ENCODE data around the gene SLC30A1.

SLC30A1 gene

DNA sequence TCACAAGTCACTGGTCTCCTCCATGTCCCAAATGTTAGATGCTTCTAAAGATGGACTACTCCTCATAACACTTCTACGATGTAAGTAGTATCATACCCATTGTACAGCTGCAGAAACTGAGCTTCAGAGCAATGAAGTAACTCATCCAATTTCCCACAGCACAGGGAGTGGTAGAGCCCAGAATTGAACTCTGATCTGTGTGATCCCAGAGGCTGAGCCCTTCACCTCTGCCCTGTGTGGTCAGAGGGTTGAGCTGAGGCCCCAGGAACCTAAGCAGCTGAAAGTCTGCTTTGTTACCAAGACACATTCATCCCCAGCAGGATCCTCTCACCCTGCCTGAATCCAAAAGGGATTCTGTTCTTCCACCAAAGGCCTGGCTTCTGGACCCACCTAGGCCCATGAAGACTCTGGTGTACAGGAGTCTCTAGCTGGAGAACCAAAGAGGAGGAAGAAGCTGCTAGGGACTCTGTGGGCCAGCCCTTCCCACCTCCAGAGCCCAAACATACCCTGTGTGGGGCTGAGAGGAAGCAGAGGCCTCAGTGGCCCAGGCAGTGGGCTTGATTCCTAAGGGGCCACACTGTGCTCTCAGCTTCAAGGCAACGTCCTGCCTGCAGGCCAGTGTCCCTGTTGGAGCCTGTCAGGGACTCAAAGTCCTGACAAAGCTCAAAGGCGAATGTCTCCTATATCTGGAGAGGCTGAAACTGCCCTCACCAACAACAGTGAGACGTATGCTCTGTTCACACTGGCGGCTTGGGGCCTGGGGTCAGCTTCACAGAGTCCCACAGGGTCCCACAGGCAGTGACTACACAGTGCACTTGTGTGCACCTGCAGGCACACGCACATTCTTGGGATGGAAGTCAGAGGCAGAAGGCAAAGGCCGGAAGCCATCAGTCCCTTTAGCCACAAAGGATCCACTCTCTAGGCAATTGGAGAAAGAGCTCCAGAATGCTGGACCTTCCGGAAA is 40.4 kb upstream of the SLC30A1 start:
- Histone ChIP-seq H3K4me3 (ENCODE audit: low read depth, low read length) (no peak overlapping the region), H3K36me3 (ENCODE audit: control insufficient read depth in 1 of 2, insufficient read depth in 2 of 2, low read length in 2 of 2) (no peaks in the 10 kb centered on the region), H4K91ac (ENCODE audit: low read depth, low read length) (no peak overlapping the region), H4K12ac (ENCODE audit: low read depth, low read length) (no peak overlapping the region), H2AK5ac (ENCODE audit: low read length) (no peak overlapping the region), H3K4me1 (ENCODE audit: control insufficient read depth in 1 of 2, insufficient read depth in 2 of 2, low read length in 2 of 2) (no peaks in the 10 kb centered on the region), H3K79me2 (ENCODE audit: control insufficient read depth, insufficient read depth, low read length, poor library complexity) (no peaks in the 10 kb centered on the region), H2AFZ (ENCODE audit: insufficient read depth, low read length, poor library complexity) (no peak overlapping the region), H3K27ac (ENCODE audit: low read depth, low read length) (no peak overlapping the region), H3K23ac (ENCODE audit: low read length) (no peak overlapping the region), H2BK120ac (ENCODE audit: insufficient read depth, low read length, poor library complexity) (no peak overlapping the region), H3K79me1 (ENCODE audit: low read length) (no peaks in the 10 kb centered on the region), H3K14ac (ENCODE audit: low read length) (no peak overlapping the region), H3K9me3 (ENCODE audit: insufficient read depth, low read depth, low read length) (peaks cover 2% of the 10 kb centered on the region), H3K18ac (ENCODE audit: low read length) (no peak overlapping the region), H3K4ac (ENCODE audit: low read depth, low read length) (no peak overlapping the region), H2BK5ac (ENCODE audit: low read depth, low read length, poor library complexity) (no peak overlapping the region), H3K9ac (ENCODE audit: low read length) (no peak overlapping the region), H2BK12ac (ENCODE audit: low read length) (no peak overlapping the region), H3K4me2 (ENCODE audit: low read length) (no peak overlapping the region), H3K27me3 (ENCODE audit: insufficient read depth, low read length) (no peaks in the 10 kb centered on the region), H4K8ac (ENCODE audit: low read depth, low read length) (no peak overlapping the region)
- DNase-seq = no peak
- WGBS (ENCODE audit: extremely low coverage, insufficient coverage, insufficient read length) = no CpG with 5 or more reads among the region's 8 CpGs

DNA sequence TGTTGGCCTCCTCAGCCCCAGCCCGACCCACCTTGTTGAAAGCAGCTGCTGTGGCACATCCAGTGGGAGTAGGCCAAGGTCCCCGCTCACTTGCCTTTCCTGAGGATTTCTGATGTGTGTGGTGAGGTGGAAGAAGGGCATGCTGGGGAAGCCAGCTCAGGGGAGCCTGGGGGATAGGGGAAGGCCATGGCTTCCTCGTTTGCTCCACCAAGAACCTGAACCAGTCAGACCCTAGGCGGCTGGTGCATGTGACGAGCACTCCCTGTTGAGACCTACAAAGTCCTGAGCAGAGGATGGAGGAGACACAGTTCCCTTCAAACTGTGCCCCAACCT is 38.0 kb upstream of the SLC30A1 start:
- Histone ChIP-seq H3K79me2 (ENCODE audit: control insufficient read depth, insufficient read depth, low read length, poor library complexity) (no peaks in the 10 kb centered on the region), H3K14ac (ENCODE audit: low read length) (no peak overlapping the region), H3K4me1 (ENCODE audit: control insufficient read depth in 1 of 2, insufficient read depth in 2 of 2, low read length in 2 of 2) (peaks cover 0 to 8% of the 10 kb centered on the region in 2 experiments), H3K9ac (ENCODE audit: low read length) (no peak overlapping the region), H4K91ac (ENCODE audit: low read depth, low read length) (no peak overlapping the region), H4K8ac (ENCODE audit: low read depth, low read length) (no peak overlapping the region), H3K4me3 (ENCODE audit: low read depth, low read length) (no peak overlapping the region), H2AK5ac (ENCODE audit: low read length) (no peak overlapping the region), H2BK12ac (ENCODE audit: low read length) (no peak overlapping the region), H3K4ac (ENCODE audit: low read depth, low read length) (no peak overlapping the region), H3K27ac (ENCODE audit: low read depth, low read length) (no peak overlapping the region), H4K12ac (ENCODE audit: low read depth, low read length) (no peak overlapping the region), H3K4me2 (ENCODE audit: low read length) (no peak overlapping the region), H3K9me3 (ENCODE audit: insufficient read depth, low read depth, low read length) (peaks cover 2% of the 10 kb centered on the region), H3K23ac (ENCODE audit: low read length) (no peak overlapping the region), H3K18ac (ENCODE audit: low read length) (no peak overlapping the region), H3K36me3 (ENCODE audit: control insufficient read depth in 1 of 2, insufficient read depth in 2 of 2, low read length in 2 of 2) (no peaks in the 10 kb centered on the region), H3K27me3 (ENCODE audit: insufficient read depth, low read length) (no peaks in the 10 kb centered on the region), H2AFZ (ENCODE audit: insufficient read depth, low read length, poor library complexity) (no peak overlapping the region), H2BK5ac (ENCODE audit: low read depth, low read length, poor library complexity) (no peak overlapping the region), H2BK120ac (ENCODE audit: insufficient read depth, low read length, poor library complexity) (no peak overlapping the region), H3K79me1 (ENCODE audit: low read length) (no peaks in the 10 kb centered on the region)
- DNase-seq = no peak
- WGBS (ENCODE audit: extremely low coverage, insufficient coverage, insufficient read length) = no CpG with 5 or more reads among the region's 5 CpGs

DNA sequence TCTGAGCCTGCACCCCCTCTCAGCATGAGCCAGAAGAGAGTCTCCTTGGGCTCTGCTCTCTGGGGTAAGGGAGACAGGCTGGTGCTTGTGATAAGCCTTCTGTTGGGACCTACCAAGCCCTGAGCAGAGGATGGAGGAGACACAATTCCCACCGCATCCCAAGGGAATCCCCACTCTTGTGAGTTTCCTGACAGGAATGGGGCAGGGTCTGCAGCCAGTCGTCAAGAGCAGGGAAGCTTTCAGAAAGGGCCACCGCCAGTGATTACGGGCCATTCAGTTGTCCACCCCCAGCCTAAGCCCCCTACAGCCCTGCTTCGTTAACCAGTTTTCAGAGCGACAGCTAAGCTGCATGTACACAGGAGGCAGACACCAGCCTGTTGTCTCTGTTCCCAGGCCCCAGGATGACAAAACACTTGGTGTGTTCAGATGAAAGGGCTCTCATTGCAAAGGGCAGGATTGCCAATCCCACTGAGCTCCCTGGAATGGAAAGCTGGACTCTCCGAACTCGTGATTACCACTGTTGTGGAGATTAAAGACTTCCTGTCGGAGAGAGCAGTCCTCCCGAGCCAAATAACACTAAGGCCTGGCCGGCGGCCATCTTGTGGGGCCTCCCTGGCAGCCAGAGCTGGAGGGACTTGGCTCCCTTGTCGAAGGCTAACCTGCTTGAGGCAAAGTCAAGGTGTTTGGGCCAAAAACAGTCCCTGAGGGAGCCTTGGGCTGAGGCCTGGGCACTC is 37.4 kb upstream of the SLC30A1 start:
- Histone ChIP-seq H3K4me1 (ENCODE audit: control insufficient read depth in 1 of 2, insufficient read depth in 2 of 2, low read length in 2 of 2) (peaks cover 0 to 8% of the 10 kb centered on the region in 2 experiments), H3K18ac (ENCODE audit: low read length) (no peak overlapping the region), H4K12ac (ENCODE audit: low read depth, low read length) (no peak overlapping the region), H2BK5ac (ENCODE audit: low read depth, low read length, poor library complexity) (no peak overlapping the region), H3K4me3 (ENCODE audit: low read depth, low read length) (peak overlapping the region; percentile 46), H3K14ac (ENCODE audit: low read length) (no peak overlapping the region), H4K91ac (ENCODE audit: low read depth, low read length) (no peak overlapping the region), H3K9me3 (ENCODE audit: insufficient read depth, low read depth, low read length) (peaks cover 2% of the 10 kb centered on the region), H3K4me2 (ENCODE audit: low read length) (no peak overlapping the region), H3K36me3 (ENCODE audit: control insufficient read depth in 1 of 2, insufficient read depth in 2 of 2, low read length in 2 of 2) (no peaks in the 10 kb centered on the region), H2AK5ac (ENCODE audit: low read length) (no peak overlapping the region), H3K27ac (ENCODE audit: low read depth, low read length) (no peak overlapping the region), H3K9ac (ENCODE audit: low read length) (no peak overlapping the region), H3K27me3 (ENCODE audit: insufficient read depth, low read length) (no peaks in the 10 kb centered on the region), H2BK12ac (ENCODE audit: low read length) (no peak overlapping the region), H4K8ac (ENCODE audit: low read depth, low read length) (no peak overlapping the region), H3K79me2 (ENCODE audit: control insufficient read depth, insufficient read depth, low read length, poor library complexity) (no peaks in the 10 kb centered on the region), H2BK120ac (ENCODE audit: insufficient read depth, low read length, poor library complexity) (no peak overlapping the region), H3K79me1 (ENCODE audit: low read length) (no peaks in the 10 kb centered on the region), H3K23ac (ENCODE audit: low read length) (no peak overlapping the region), H3K4ac (ENCODE audit: low read depth, low read length) (no peak overlapping the region), H2AFZ (ENCODE audit: insufficient read depth, low read length, poor library complexity) (no peak overlapping the region)
- no peak for DNase-seq
- no CpG with 5 or more reads among the region's 13 CpGs for WGBS (ENCODE audit: extremely low coverage, insufficient coverage, insufficient read length)

DNA sequence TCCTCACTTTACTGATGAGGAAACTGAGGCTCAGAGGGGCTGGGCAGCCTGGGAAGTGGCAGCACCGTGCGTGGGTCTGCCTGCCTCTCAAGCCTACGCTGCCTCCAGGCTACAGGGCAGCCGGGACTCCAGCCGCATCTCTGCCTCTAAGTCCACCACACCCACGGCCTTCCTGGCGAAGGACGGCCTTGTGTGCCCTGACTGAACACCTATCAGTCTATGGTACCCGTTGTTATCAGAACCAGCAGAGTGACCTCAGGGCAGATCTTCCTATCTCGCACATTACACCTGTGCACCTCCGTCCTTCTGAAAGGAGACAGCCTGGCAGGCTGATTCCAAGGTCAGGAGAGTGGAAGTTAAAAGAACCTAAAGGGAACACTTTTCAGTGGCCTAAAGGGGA is 35.7 kb upstream of the SLC30A1 start:
- Histone ChIP-seq H4K8ac (ENCODE audit: low read depth, low read length) (no peak overlapping the region), H3K27ac (ENCODE audit: low read depth, low read length) (no peak overlapping the region), H3K4me1 (ENCODE audit: control insufficient read depth in 1 of 2, insufficient read depth in 2 of 2, low read length in 2 of 2) (peaks cover 0 to 8% of the 10 kb centered on the region in 2 experiments), H2BK5ac (ENCODE audit: low read depth, low read length, poor library complexity) (no peak overlapping the region), H3K9ac (ENCODE audit: low read length) (no peak overlapping the region), H2BK12ac (ENCODE audit: low read length) (peak overlapping the region; percentile 2), H3K27me3 (ENCODE audit: insufficient read depth, low read length) (no peaks in the 10 kb centered on the region), H3K79me2 (ENCODE audit: control insufficient read depth, insufficient read depth, low read length, poor library complexity) (no peaks in the 10 kb centered on the region), H4K91ac (ENCODE audit: low read depth, low read length) (no peak overlapping the region), H4K12ac (ENCODE audit: low read depth, low read length) (no peak overlapping the region), H2AFZ (ENCODE audit: insufficient read depth, low read length, poor library complexity) (no peak overlapping the region), H3K4ac (ENCODE audit: low read depth, low read length) (no peak overlapping the region), H2BK120ac (ENCODE audit: insufficient read depth, low read length, poor library complexity) (no peak overlapping the region), H3K9me3 (ENCODE audit: insufficient read depth, low read depth, low read length) (no peaks in the 10 kb centered on the region), H3K14ac (ENCODE audit: low read length) (no peak overlapping the region), H3K4me3 (ENCODE audit: low read depth, low read length) (no peak overlapping the region), H3K23ac (ENCODE audit: low read length) (no peak overlapping the region), H3K36me3 (ENCODE audit: control insufficient read depth in 1 of 2, insufficient read depth in 2 of 2, low read length in 2 of 2) (no peaks in the 10 kb centered on the region), H3K4me2 (ENCODE audit: low read length) (no peak overlapping the region), H3K18ac (ENCODE audit: low read length) (no peak overlapping the region), H3K79me1 (ENCODE audit: low read length) (no peaks in the 10 kb centered on the region), H2AK5ac (ENCODE audit: low read length) (peak overlapping the region; percentile 4)
- DNase-seq = no peak
- WGBS (ENCODE audit: extremely low coverage, insufficient coverage, insufficient read length) = no CpG with 5 or more reads among the region's 11 CpGs
